K562 (cell line): Measurements from ENCODE around the gene MESP1. TPM values are rescaled to one million over a fixed set of nuclear protein-coding genes. Genes with fewer than 3 reads are reported as not detected.

Experiments
- ATAC-seq: fragments of 200-7000 bp; cut with Tn5 transposase; 3 replicates; pipeline ENCODE4 v1.9.1; 2020; ENCODE audit warnings: moderate library complexity
- BruUV-seq: library from RNA; stranded (reverse); fragments of 400-500 nt; replicated peaks from 2 replicates; lab custom pipeline; 2021; lab: Mats Ljungman, UMichigan
- CTCF ChIA-PET: fragments of 300-600 bp; formaldehyde crosslinking; extraction: SDS; loops from one replicate; lab custom pipeline; 2021; ENCODE audit warnings: low intra/inter-chr PET ratio; lab: Yijun Ruan, JAX
- POLR2A ChIA-PET: fragments of 300-600, 350-650 bp; sonication (Branson Sonifier 250); formaldehyde crosslinking; extraction: SDS; loops from one replicate; lab custom pipeline; 2021; ENCODE audit warnings: antibody characterized with exemption, inconsistent platforms; lab: Yijun Ruan, JAX
- DNase-seq, 4 experiments: peaks; one replicate each; pipeline versions ENCODE4 v3.0.0 to v3.0.0-alpha.2; 2011 to 2018; ENCODE audit warnings: low spot score in 3 of 4, mixed read lengths in 3 of 4; ENCODE audit errors: extremely low read depth in 1 of 4
- FAIRE-seq: peaks from 2 replicates; lab custom pipeline; 2011; peaks lifted over from hg19 to GRCh38; lab: Jason Lieb, UNC
- H2AFZ ChIP-seq: 2 replicates; pipeline ENCODE4 v1.6.0; 2011; ENCODE audit warnings: low read depth, low read length, control low read depth, inconsistent platforms
- H3K27ac ChIP-seq: fragments of 200-600 bp; 3 replicates; pipeline ENCODE4 v1.8.0; 2011; ENCODE audit warnings: low read depth, mild to moderate bottlenecking, control low read depth, inconsistent platforms, low read length, moderate library complexity, mixed read lengths; ENCODE audit errors: extremely low read depth
- H3K27me3 ChIP-seq, 2 experiments: fragments of 300-600 bp in 1 of 2; 2 replicates in 1 of 2; 3 replicates in 1 of 2; pipeline versions ENCODE4 v1.6.0 to v1.8.0; 2011; ENCODE audit warnings: inconsistent platforms in 2 of 2, low read length in 2 of 2, mild to moderate bottlenecking in 1 of 2, mixed read lengths in 1 of 2, moderate library complexity in 1 of 2; ENCODE audit not compliant: control insufficient read depth in 2 of 2, insufficient read depth in 2 of 2
- H3K36me3 ChIP-seq: fragments of 300-600 bp; 3 replicates; pipeline ENCODE4 v1.8.0; 2011; ENCODE audit warnings: mild to moderate bottlenecking, low read length, inconsistent platforms; ENCODE audit not compliant: control insufficient read depth, insufficient read depth
- H3K4me1 ChIP-seq, 2 experiments: fragments of 200-600 bp in 1 of 2; replicated peaks in 1 of 2; 2 replicates in 1 of 2; 3 replicates in 1 of 2; pipeline versions ENCODE4 v1.5.1 to v1.8.0; 2011; ENCODE audit warnings: inconsistent platforms in 2 of 2, low read length in 2 of 2, mild to moderate bottlenecking in 1 of 2, mixed read lengths in 1 of 2, moderate library complexity in 1 of 2; ENCODE audit not compliant: control insufficient read depth in 2 of 2, insufficient read depth in 2 of 2
- H3K4me2 ChIP-seq: 2 replicates; pipeline ENCODE4 v1.6.1; 2011; ENCODE audit warnings: low read length, control low read depth, inconsistent platforms, mixed read lengths; ENCODE audit not compliant: insufficient read depth
- H3K4me3 ChIP-seq: fragments of 200-600 bp; sonication (generic), shearing (Covaris generic); 2 replicates; pipeline ENCODE4 v1.5.1; 2016; ENCODE audit warnings: control low read depth, inconsistent platforms
- H3K79me2 ChIP-seq: fragments of 200-600 bp; 3 replicates; pipeline ENCODE4 v1.8.0; 2011; ENCODE audit warnings: low read length, inconsistent platforms; ENCODE audit not compliant: control insufficient read depth, insufficient read depth
- H3K9ac ChIP-seq, 2 experiments: 2 replicates each; pipeline versions ENCODE4 v1.6.0 to v1.6.1; 2011; ENCODE audit warnings: low read depth in 2 of 2, low read length in 2 of 2, control low read depth in 1 of 2, inconsistent platforms in 1 of 2, mild to moderate bottlenecking in 1 of 2, mixed read lengths in 1 of 2; ENCODE audit not compliant: insufficient read depth in 1 of 2
- H3K9me1 ChIP-seq: one replicate; pipeline ENCODE4 v1.6.0; 2011; ENCODE audit warnings: inconsistent platforms, mild to moderate bottlenecking, low read length, moderate library complexity; ENCODE audit not compliant: control insufficient read depth, insufficient read depth
- H3K9me3 ChIP-seq: replicated peaks from 2 replicates; pipeline ENCODE4 v1.5.1; 2011; ENCODE audit warnings: low read depth, low read length, inconsistent platforms; ENCODE audit not compliant: control insufficient read depth, insufficient read depth
- H4K20me1 ChIP-seq: replicated peaks from 2 replicates; pipeline ENCODE4 v1.6.1; 2011; ENCODE audit warnings: low read length, inconsistent platforms, mixed read lengths; ENCODE audit not compliant: control insufficient read depth, insufficient read depth
- ELF4 ChIP-seq: fragments of 450-650 bp; formaldehyde crosslinking; IDR thresholded peaks from 2 replicates; pipeline ENCODE4 v1.4.0; 2022; ENCODE audit warnings: missing genetic modification characterization
- FOS ChIP-seq: IDR thresholded peaks from 3 replicates; pipeline ENCODE4 v1.6.1; 2011; ENCODE audit not compliant: insufficient read length; ENCODE audit errors: extremely low read depth
- HSF4 ChIP-seq: fragments of 250-450 bp; sonication (Bioruptor Pico); IDR thresholded peaks from 2 replicates; pipeline ENCODE4 v2.1.2; 2022; ENCODE audit warnings: mild to moderate bottlenecking, moderate library complexity, borderline replicate concordance
- POLR2G ChIP-seq: fragments of 200-400 bp; formaldehyde crosslinking; IDR thresholded peaks from 2 replicates; pipeline ENCODE4 v1.6.1; 2017; ENCODE audit warnings: low read depth, mild to moderate bottlenecking, antibody characterized with exemption, low read length, moderate library complexity
- SMARCB1 ChIP-seq: IDR thresholded peaks from 2 replicates; pipeline ENCODE4 v1.6.1; 2011; ENCODE audit warnings: improper control_type of control experiment, low read depth; ENCODE audit not compliant: insufficient read length
- ZMIZ1 ChIP-seq, 2 experiments: fragments of 150-350 bp in 1 of 2; IDR thresholded peaks; 2 replicates each; pipeline ENCODE4 v1.6.1; 2012 to 2016; ENCODE audit warnings: low read depth in 2 of 2, low read length in 2 of 2, mild to moderate bottlenecking in 1 of 2, moderate library complexity in 1 of 2
- ZNF184 ChIP-seq: sonication (generic); formaldehyde crosslinking; IDR thresholded peaks from 2 replicates; pipeline ENCODE4 v1.5.0; 2020; ENCODE audit warnings: missing genetic modification reagents
- WGBS: fragments of 100-300 bp; shearing (Covaris generic); methylation state at CpG from one replicate; pipeline ENCODE4 v1.1.6; 2016; ENCODE audit warnings: low coverage, mixed read lengths; ENCODE audit not compliant: insufficient coverage; ENCODE audit errors: missing lambda C conversion rate; 5-methylcytosine and 5-hydroxymethylcytosine counted together
- in situ Hi-C: fragments of 300-500 bp; cut with MboI; formaldehyde crosslinking; loops from 4 replicates; pipeline ENCODE4 v1.15.0; 2018; ENCODE audit warnings: inconsistent platforms, mixed read lengths
- intact Hi-C: fragments of 100-400 bp; cut with micrococcal nuclease; formaldehyde crosslinking; loops from 2 replicates; pipeline ENCODE4 v1.14.2; 2022
- polyA plus RNA-seq, 8 experiments: library from polyadenylated mRNA; depleted of rRNA in 4 of 8; stranded (reverse) in 5 of 8; unstranded in 3 of 8; fragments of >200 nt; fragmentation: Nextera tagmentation in 2 of 8; fragmentation: Illumina TruSeq in 1 of 8; extraction: Ambion mirVana in 2 of 8; extraction: Trizol in 1 of 8; gene quantifications; 2 replicates each; pipeline versions ENCODE4 v1.2.1 to v1.2.3, GENCODE V29; 2011 to 2014; ENCODE audit warnings: inconsistent platforms in 1 of 8, missing spikeins in 1 of 8
- total RNA-seq, 7 experiments: library from RNA; depleted of rRNA in 6 of 7; stranded (reverse); fragments of >200 nt in 6 of 7; fragmentation: Illumina TruSeq in 2 of 7; extraction: Trizol in 2 of 7; gene quantifications; 2 replicates each; pipeline versions ENCODE4 v1.2.1 to v1.2.3, GENCODE V29; 2011 to 2021; ENCODE audit warnings: low replicate concordance in 1 of 7

MESP1 gene
- total and polyA plus RNA-seq, 9 of the 15 experiments (the other 6 are each of a cell fraction or from before 2014, with no cell fraction given), result 0.14 to 1.1 (median 0.36) TPM; not detected in 4

- no peak for FAIRE-seq
- ChIA-PET POLR2A (interaction anchor here (0.7 kb wide), 1 partner anchor 683 kb away, joined by 4 read pairs; no protein-coding TSS in a partner anchor), CTCF (no interaction called here)
- Histone ChIP-seq H3K27me3 (peaks cover 7 to 39% of the 10 kb centered on the region in 2 experiments), H2AFZ (no peak overlapping the region), H3K9ac (no peak overlapping the region), H3K4me2 (no peak overlapping the region), H4K20me1 (no peaks in the 10 kb centered on the region), H3K4me3 (no peak overlapping the region), H3K4me1 (no peaks in the 10 kb centered on the region), H3K27ac (no peak overlapping the region), H3K9me3 (peaks cover 4% of the 10 kb centered on the region; the same call in 1 of the 2 replicates), H3K9me1 (no peaks in the 10 kb centered on the region), H3K36me3 (no peaks in the 10 kb centered on the region), H3K79me2 (no peaks in the 10 kb centered on the region)
- no peak for ATAC-seq
- DNase-seq, result no peak
- in situ Hi-C loops, result no loop called here
- TF ChIP-seq ZNF184 (CRISPR knock-in tag) (peak; percentile 87), HSF4 (no peak), FOS (no peak), POLR2G (no peak), ZMIZ1 (IDR thresholded peaks at IDR 0.05; ENCODE audit: low read depth in 2 of 2, low read length in 2 of 2) (no peak), SMARCB1 (no peak), ELF4 (CRISPR knock-in tag) (no peak)
- intact Hi-C loops, result no loop called here
- 6% methylated on average over 1 of the region's 1 CpG for WGBS
- no TSS peak for BruUV-seq
Observed at GRCh38 chr15:89724621-89725020, 26.4 kb downstream of the MESP1 start.
